Measurements from ENCODE around the gene AMOT.

AMOT gene

DNA sequence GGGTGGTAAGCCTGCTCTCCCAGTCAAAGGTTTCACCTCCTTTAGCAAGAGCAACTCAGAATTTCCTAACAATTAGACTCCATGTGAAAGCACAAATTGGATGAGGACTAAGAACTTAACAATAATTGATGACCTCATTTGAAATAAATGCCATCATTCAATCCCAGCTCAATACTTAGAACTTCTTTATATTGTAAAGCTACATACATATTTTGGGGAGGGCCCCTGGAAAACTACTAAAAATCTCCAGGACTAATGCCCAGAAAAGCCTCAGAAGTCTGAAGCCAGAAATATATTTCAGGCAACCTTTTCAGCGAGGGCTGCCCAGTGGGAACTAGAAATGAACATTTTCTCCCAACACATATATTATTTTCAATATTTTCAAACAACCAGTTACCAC lies 38.1 kb downstream of the AMOT start:
- no peak for FAIRE-seq

DNA sequence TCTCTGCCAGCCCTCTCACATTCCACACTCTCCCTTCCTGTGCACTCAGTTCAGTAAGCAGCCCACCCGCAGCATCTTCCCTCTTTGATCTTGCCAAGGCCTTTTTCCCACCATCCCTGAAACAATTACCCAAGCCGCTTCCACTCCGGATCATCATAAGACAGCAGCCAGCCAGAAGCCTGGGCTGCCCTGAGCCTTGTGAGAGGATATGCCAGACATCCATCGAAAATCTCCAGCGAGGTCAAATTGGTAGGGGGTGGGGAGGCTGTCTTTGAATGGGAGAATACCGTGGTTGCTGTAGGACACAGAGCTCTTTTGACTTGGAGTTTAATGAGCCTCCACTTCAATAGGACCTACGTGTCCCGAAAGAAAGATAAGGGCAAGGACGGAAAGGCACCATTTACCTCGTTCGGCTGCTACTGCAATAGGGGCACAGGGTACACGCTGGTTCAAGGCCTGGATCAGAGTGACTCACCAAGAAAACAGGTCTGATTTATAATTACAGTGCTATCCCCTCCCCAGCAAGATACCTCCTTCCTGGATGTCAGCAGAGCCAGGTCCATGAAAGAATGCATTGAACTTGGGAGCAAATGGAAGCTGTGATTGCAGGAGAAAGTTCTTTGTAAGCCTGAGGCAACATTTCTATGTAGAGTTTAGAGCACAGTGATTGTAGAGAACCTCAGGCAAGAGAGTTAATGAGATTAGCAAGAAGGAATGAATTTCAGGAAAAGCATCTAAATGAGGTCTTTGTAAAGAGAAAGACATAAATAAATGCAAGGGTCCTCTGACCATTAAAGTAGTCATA lies 39.5 kb downstream of the AMOT start:
- FAIRE-seq (no peak), DNase-seq (ENCODE audit: insufficient read length, low spot score) (no peak)

More for the DNA sequence above, 38.1 kb downstream of the AMOT start:
- no peak for DNase-seq (ENCODE audit: insufficient read length, low spot score)

DNA sequence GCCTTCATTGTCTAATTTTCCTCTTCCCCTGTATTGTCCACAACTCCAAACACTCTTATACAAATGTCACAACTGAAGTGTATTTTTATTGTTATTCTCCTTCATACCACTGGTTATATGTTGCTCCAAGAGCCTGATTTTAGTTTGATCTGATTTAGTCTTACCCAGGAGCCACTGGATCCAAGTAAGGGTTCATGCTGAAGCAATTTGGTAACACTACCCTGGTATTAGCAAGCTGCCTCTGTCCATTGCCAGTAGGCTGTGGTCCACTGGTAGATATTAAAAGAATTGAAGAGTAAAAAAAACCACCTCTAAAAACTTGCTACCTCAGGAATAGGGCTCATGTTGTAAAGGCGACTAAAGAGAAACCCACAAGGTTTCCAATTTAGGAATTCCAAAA lies 41.2 kb downstream of the AMOT start:
- no peak for FAIRE-seq
- DNase-seq (ENCODE audit: insufficient read length, low spot score): no peak

DNA sequence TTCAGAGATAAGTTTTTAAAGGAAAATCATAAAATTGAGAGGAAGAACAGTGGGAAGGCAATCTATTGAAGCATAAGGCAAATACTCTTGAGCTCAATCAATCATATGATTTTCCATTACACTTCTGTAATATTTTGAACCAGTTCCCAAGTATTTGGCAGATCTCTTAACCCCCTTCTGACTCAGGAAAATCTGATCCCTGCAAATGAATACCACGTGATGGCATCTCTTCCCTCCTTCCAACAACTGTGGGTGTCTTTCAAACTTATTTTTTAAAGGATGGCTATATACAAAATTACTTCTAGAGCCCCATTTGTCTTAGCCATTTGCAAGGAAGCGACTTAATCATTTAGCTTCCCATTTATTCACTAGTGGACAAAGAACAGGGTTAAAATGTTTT lies 41.9 kb downstream of the AMOT start:
- no peak for FAIRE-seq
- DNase-seq (ENCODE audit: insufficient read length, low spot score): no peak

DNA sequence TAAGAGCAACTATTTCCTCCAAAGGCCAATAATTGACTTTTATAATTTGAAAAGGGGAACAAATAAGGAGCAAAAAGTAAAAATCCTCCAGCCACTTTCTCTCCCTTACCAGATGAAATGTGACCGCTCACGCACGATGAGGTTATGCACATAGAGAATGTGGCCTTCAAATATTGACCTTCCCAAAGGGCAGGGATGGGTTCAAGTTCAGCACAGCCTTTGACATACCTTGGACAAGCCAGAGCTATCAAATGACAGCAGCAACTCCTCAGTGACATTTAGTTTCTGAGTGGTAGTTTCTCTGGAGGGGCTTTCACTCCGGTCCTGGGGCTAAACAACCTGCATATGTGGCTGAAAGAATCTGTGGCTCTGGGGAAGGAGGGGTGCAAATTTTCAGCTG lies 50.7 kb downstream of the AMOT start:
- DNase-seq (ENCODE audit: insufficient read length, low spot score): no peak
- no peak for FAIRE-seq

DNA sequence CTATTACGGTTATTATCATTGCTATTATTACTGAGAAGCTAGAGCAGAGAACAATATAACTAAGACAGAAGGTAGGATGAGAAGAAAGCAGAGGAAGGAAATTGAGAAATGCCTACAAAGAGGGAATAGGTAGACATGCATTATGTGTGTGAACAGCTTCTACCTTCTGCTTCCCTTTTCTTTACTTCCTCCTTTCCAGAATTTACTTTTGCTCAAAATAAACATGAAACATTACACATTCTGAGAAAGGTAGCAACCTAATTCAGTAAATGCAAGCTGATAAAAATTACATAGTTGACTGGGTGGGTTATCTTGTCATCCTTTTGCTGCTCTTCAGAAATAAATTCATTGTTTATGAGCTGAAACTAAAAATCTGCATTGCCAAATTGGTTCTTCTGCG lies 54.6 kb downstream of the AMOT start:
- FAIRE-seq: no peak
- no peak for DNase-seq (ENCODE audit: insufficient read length, low spot score)

DNA sequence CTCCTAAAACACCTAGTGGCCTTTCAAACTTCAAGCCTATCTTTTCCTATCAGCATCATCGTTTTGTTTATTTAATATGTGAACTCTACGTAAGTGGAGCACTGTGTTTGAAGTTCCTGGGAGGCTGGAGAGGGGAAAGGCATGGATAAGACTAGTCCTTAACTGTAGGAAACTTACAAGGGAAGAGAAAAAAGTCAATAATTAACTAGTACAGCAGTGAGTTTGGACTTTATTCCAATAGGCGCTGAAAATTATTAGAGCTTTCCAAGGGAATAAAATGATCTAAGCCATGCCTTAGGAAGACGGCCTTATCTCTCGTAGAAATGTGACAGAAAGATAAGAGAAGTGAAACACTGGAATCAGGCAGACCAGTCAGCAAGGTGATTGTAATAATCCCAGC lies 55.3 kb downstream of the AMOT start:
- no peak for DNase-seq (ENCODE audit: insufficient read length, low spot score)
- FAIRE-seq: no peak

DNA sequence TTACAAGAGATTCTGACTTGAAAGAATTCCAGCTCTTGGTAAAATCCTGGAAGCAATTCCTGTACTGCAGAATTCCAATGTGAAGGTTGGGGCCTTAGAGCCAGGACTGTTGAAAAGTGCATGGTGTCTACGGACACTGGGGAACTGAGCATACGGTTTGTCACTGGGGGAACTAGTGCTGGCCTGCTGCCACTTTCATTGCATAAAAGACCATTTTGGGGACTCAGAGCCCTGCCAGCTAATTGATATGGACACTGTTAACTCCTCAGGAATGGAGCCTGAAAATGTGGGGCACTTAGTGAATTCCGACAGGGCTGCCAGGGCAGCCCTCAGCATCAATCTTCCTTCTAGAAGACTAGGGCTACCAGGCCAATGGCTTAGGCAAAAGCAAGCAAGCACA lies 55.9 kb downstream of the AMOT start:
- FAIRE-seq (no peak), DNase-seq (ENCODE audit: insufficient read length, low spot score) (no peak)

DNA sequence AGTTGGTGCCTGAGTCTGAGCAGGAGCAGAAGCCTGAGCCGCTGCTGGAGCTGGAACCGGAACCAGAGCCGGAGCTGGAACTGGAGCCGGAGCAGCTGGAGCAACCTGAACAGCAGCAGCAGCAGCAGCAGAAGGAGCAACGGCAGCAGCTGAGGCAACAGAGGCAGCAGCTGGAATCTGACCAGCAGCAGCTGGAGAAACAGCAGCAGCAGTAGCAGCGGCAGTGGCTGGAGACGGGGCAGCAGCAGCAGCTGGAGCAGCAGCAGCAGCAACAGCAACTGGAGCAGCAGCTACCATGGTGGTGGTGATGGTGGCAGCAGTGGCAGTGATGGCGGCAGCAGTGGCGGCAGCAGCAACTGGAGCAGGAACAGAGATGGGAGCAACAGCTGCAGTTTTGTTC lies 61.5 kb downstream of the AMOT start:
- DNase-seq (ENCODE audit: insufficient read length, low spot score) (no peak), FAIRE-seq (no peak)

DNA sequence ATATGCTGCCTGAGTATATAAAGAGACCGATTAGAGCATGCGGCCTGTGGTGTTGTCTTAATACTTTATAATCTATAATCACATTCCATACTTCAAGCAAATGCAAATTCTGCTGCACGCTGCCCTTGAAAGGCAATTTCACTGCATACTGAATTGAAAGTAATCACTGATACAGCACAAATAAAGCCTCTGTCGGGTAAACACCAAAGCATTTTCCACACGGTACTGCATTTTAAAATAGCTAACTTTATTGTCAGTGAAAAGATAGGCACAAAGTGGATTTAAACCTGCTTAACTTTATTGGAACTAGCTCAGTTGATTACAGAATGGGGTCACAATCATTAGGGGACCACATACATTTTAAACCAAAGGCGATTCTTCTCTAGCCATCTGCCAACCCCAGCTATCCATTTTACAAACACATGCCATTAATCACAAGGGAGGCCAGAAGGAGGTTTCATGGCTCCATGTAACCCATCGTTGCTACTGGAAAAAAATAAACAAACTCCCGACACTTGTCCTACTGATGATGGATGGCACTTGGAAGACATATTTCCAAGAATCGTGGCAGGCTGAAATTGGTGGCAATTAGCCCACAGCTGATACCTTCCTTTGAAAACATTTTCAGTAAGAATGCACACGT lies 65.9 kb downstream of the AMOT start:
- DNase-seq (ENCODE audit: insufficient read length, low spot score) (no peak), FAIRE-seq (no peak)

DNA sequence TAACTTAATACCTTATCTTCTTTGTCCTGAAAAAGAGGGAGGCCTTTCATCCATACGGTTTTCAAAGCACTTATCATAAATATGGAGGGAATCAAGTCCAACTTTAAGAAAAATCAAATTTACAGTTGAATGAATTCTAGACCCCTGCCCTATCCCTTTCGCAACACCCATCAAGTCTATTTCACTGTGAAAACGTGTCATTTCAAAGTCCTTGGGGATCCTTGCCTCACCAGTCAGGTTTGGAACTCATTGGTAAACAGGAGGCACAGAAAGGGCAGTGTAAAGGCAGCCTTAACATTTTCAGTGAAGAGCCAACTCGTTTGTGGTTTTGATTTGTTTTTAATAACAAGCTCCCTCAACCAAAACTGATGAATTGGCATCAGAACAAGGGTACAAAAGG lies 66.5 kb downstream of the AMOT start:
- no peak for FAIRE-seq
- no peak for DNase-seq (ENCODE audit: insufficient read length, low spot score)

DNA sequence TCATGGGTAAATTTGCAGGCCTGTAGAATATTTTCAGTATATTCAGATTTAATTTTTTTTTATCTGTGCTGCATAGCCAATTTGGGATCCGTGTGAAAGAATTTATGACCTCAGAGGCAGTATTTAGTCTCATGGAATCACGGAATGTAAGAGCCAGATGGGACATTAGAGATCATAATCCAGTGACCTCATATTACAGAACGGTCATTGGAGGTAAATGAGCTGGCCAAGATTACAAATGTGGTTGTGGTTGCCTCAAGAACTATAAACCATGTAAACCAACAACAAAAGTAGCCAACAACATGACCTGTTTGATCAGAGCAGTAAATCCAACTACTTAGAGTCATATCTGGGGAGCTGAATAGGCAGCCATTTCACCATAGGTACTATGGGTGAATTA lies 71.6 kb downstream of the AMOT start:
- FAIRE-seq (no peak), DNase-seq (ENCODE audit: insufficient read length, low spot score) (no peak)

DNA sequence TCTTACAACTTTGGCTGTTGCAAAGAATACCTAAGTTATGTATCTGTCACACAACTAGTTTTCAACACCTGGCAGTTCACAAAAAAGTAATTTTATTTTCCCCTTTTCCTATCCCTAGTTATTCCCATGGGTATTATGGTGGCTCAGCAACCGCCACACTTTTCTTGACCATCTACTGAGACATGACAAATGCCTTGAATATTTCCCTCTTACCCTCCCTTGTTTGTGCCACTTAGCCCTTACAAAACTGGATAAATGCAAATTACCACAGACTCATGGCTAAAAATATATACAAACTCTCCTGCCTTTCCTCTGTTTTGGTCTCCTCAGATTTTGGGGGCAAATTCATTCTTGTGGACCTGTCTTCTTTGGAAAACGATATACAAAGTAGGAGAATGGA lies 72.1 kb downstream of the AMOT start:
- no peak for DNase-seq (ENCODE audit: insufficient read length, low spot score)
- FAIRE-seq: no peak

DNA sequence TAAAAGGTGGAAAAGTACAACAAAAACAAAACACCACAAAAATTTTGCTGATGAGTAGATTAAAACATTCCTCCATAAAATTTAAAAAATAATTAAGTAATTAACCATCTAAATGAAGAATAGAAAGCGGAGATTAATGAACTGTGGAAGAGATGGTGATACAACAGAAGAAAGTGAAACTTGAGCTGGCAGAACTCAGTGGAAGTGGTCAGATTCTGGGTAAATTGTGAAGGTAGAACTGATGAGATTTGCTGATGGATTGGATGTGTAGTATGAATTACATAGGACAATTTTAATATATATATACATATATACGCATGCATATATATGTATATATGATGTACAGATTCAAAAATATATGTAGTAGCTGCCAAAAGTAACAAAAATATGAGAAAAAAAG lies 73.9 kb downstream of the AMOT start:
- FAIRE-seq: no peak
- DNase-seq (ENCODE audit: insufficient read length, low spot score): no peak

DNA sequence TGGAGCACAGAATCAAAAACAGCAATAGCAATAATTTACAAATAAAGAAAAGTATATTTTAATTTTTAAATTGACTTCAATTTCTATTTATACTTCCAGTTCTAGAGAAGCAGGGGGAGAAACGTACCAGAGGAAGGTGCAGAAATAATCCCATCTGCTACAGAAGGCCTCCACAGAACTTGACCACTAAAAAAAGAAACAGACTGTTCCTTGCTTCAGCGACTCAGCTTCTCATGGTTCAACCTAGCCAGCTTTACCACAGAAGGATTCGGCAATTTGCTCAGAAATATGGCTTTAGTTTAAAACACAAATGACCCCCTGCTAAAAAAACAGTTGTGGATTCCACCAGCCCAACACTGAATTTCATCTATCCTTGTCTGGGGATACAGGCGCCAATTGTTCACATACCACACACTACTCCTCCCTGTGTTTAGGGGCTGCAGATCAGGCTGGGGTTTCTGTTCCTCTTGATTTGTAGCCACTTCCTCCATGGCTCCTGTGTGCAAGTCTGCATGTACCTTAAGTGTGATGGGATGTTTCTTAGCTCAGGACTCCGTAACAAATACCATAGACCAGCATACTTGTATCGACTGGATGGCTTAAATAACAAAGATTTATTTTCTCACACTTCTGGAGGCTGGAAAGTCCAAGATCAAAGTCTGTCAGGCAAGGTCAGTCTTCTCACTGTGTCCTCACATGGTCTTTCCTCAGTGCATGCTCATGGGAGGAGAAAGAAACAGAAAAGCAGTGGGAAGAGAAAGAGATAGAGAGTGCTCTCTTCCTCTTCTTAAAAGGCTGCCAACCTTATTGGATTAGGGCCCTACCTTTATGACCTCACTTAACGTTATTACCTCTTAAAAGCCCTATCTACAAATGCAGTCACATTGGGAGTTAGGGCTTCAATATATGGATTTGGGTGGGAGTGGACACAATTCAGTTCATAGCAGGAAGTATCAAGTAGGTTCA lies 79.1 kb downstream of the AMOT start:
- FAIRE-seq (no peak), DNase-seq (ENCODE audit: insufficient read length, low spot score) (no peak)

DNA sequence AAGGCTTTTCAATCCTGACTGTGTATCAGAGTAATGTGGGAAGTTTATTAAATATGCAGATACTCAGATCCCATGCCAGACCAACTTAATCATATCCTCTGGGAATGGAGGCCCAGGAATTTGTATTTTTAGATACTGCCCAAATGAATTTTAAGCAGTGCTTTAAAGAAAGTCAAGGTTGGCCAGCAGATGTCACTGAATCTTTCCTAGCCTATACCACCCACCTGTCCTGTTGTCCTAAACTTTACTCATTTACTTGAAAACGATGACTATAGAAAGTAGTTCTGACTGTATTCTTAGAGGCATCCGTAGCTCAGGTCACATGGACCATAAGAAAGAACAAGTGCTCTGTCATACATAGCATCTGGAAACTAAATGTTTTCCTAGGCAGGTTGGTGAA lies 79.9 kb downstream of the AMOT start:
- DNase-seq (ENCODE audit: insufficient read length, low spot score) (no peak), FAIRE-seq (no peak)

DNA sequence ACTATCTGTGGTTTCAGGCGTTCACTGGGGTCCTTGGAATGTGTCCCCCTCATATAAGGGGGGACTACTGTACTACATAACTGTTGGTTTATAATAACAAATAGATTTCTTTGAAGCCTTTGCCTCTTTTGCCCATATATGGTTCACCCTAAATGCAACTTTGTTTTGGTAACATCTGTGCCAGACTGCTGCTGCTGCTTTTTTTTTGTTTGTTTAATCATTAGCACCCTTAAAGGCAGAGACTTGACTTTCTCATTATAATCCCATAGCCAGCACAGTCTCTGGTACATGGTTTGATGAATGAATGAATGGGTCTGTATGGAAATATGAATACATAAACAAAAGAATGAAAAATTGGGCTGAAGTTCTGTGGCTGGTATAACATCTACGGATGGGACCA lies 80.7 kb downstream of the AMOT start:
- DNase-seq (ENCODE audit: insufficient read length, low spot score) (no peak), FAIRE-seq (no peak)

DNA sequence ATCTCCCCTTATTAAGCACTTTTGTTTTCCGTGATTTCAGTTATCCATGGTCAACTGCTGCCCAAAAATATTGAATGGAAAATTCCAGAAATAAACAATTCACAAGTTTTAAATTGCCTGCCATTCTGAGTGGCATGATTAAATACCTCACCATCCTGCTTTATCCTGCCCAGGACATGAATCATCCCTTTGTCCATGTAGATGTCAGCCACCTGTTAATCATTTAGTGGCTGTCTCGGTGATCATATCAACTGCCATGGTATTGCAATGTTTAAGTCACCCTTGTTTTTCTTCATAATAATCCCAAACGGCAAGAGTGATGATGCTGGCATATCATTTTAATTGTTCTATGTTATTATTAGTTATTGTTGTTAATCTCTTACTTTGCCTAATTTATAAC lies 81.1 kb downstream of the AMOT start:
- FAIRE-seq (no peak), DNase-seq (ENCODE audit: insufficient read length, low spot score) (no peak)

DNA sequence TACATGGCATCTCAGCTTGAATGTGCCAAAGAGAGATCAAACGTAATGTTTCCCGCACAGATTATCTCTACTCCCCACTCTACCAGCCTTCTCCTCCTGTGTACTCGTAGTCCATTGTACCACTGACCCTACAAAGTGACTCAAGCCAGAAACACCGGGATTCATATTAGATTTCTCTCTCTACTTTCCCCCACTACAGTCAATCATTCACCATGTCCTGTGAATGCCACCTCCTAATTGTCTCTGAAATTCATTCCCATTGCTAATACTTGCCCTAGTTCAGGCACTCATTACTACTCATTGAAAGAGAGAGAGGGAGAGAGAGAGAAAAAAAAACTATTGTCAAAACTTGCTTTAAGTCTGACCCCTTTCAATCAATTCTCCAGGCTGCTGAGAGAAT lies 82.7 kb downstream of the AMOT start:
- FAIRE-seq: no peak
- no peak for DNase-seq (ENCODE audit: insufficient read length, low spot score)

DNA sequence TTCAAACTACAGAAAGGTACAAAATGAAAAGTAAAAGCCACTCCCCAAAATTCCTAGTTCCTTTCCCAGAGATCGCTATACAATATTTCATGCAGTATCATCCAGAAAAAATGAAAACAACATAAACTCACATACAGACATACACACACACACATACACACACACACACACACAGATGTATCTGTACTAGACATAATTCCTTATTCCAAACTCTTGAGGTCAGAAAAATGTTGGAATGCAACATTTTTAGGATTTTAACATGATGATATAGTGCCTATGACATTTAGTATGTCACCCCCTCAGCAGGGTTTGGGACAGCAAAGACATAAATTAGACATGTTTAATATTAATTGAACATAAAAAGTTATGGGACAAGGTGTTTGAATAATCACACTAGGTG lies 87.5 kb downstream of the AMOT start:
- DNase-seq (ENCODE audit: insufficient read length, low spot score) (no peak), FAIRE-seq (no peak)

DNA sequence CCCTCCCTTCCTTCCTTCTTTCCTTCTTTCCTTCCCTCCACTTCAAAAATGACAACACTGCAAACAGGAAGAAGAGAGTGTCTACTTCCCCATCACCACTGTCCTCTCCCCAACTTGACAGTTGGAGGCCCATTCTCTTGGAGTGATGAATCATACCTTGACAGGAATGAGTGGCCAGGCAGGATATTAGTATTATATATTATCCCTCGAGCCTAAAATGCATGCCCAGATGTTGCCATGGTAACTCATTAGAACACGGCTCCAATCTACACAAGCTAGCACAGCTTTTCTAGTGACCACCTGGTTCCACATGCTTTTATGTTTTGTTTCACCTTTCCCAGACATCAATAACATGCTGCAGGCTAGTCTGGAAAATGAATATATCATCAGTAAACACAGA lies 89.6 kb downstream of the AMOT start:
- FAIRE-seq (no peak), DNase-seq (ENCODE audit: insufficient read length, low spot score) (no peak)
